OCI-LY3 (cell line): ENCODE data around the gene PRMT5.

Experiments used
- CTCF ChIP-seq: fragments of 200-600, 300-600 bp; sonication (generic); IDR thresholded peaks from 2 replicates; pipeline ENCODE4 v1.5.1; 2014; ENCODE audit warnings: antibody characterized with exemption, low read length, low read depth
- EZH2phosphoT487 ChIP-seq: fragments of 200-600 bp; shearing (Covaris generic); IDR thresholded peaks from 2 replicates; pipeline ENCODE4 v1.6.1; 2018; ENCODE audit warnings: antibody characterized with exemption, mixed run types, low read depth

- TF ChIP-seq CTCF = no peak
- no peak for TF ChIP-seq EZH2phosphoT487
These were observed 47.7 kb upstream of the PRMT5 start for GRCh38 chr14:22976620-22977433.
